Astrocyte of the spinal cord (primary cell): Measurements from ENCODE around the gene ERN1.
"Not testable (repeated sequence)": the region's sequence is repeated elsewhere in the genome, so short reads cannot be mapped to it uniquely, and the experiment has no call there.

Experiments used
- DNase-seq: peaks from one replicate; pipeline ENCODE4 v3.0.0; 2011; ENCODE audit warnings: low read depth, low spot score
- H3K4me3 ChIP-seq: 2 replicates; pipeline ENCODE4 v1.5.1; 2011; ENCODE audit warnings: low read depth, mild to moderate bottlenecking, low read length, moderate library complexity
- in situ Hi-C: cut with HindIII; loops from 2 replicates; pipeline ENCODE4 v1.10.0; 2017; ENCODE audit warnings: low sequenced_read_pairs
- TF ChIP-seq, protein P1 (sequence below): IDR thresholded peaks from 2 replicates; pipeline ENCODE4 v1.5.1; 2012; ENCODE audit warnings: low read depth, mild to moderate bottlenecking, low read length, inconsistent platforms

ERN1 gene

GRCh38 chr17:64024781-64025731 is 104.9 kb downstream of the ERN1 start:
- TF ChIP-seq, protein P1, sequence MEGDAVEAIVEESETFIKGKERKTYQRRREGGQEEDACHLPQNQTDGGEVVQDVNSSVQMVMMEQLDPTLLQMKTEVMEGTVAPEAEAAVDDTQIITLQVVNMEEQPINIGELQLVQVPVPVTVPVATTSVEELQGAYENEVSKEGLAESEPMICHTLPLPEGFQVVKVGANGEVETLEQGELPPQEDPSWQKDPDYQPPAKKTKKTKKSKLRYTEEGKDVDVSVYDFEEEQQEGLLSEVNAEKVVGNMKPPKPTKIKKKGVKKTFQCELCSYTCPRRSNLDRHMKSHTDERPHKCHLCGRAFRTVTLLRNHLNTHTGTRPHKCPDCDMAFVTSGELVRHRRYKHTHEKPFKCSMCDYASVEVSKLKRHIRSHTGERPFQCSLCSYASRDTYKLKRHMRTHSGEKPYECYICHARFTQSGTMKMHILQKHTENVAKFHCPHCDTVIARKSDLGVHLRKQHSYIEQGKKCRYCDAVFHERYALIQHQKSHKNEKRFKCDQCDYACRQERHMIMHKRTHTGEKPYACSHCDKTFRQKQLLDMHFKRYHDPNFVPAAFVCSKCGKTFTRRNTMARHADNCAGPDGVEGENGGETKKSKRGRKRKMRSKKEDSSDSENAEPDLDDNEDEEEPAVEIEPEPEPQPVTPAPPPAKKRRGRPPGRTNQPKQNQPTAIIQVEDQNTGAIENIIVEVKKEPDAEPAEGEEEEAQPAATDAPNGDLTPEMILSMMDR = no peak
- in situ Hi-C loops = no loop called here
- no peak for DNase-seq
- H3K4me3 ChIP-seq = no peak overlapping the region

DNA sequence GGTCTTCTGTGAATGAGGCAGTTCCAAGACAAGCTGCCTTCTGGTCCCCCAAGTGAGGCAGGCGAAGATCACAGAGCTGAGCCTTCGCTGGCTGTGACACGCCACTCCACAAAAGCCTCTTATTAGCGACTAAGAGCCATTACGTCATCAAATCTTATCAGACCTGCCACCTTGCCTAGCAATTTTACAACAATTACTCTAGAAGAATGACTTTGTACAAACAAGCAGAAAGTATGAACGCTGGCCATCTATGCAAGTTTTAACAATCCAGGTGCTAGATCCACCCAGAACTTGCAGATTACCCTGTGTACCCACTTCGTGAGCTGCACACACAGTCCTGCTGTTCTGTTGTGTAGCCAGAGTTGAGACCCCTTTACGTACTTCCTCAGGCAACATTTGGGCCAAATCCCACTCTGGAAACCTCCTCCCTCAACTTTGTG is 105.7 kb downstream of the ERN1 start:
- in situ Hi-C loops = no loop called here
- H3K4me3 ChIP-seq = no peak overlapping the region
- DNase-seq = no peak
- TF ChIP-seq, protein P1 = no peak

GRCh38 chr17:64022611-64023063 is 107.3 kb downstream of the ERN1 start:
- H3K4me3 ChIP-seq = no peak overlapping the region
- in situ Hi-C loops = no loop called here
- TF ChIP-seq, protein P1 = no peak
- DNase-seq = no peak

- H3K4me3 ChIP-seq = no peak within 1 kb of the TSS
- no peak for DNase-seq
- in situ Hi-C loops = no loop called here
- TF ChIP-seq, protein P1 = no peak
Observed at GRCh38 chr17:64020056-64020766, 109.7 kb downstream of the ERN1 start, which contains the start of gene ICAM2. Gene ICAM2, minus strand, starts transcription at chr17:64020633. Its CDS starts 13,942 bp downstream, at chr17:64006691.

DNA sequence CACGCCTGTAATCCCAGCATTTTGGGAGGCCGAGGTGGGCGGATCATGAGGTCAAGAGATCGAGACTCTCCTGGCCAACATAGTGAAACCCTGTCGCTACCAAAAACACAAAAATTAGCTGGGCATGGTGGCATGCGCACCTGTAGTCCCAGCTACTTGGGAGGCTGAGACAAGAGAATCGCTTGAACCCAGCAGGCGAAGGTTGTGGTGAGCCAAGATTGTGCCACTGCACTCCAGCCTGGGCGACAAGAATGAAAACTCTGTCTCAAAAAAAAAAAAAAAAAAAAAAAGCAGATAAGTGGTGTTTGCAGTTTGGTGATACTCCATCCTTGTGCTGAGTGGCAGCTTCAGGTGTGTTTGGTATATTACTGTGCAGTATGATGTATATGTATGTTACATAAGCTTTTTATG is 110.4 kb downstream of the ERN1 start:
- H3K4me3 ChIP-seq, in situ Hi-C loops, DNase-seq: not testable (repeated sequence)

DNA sequence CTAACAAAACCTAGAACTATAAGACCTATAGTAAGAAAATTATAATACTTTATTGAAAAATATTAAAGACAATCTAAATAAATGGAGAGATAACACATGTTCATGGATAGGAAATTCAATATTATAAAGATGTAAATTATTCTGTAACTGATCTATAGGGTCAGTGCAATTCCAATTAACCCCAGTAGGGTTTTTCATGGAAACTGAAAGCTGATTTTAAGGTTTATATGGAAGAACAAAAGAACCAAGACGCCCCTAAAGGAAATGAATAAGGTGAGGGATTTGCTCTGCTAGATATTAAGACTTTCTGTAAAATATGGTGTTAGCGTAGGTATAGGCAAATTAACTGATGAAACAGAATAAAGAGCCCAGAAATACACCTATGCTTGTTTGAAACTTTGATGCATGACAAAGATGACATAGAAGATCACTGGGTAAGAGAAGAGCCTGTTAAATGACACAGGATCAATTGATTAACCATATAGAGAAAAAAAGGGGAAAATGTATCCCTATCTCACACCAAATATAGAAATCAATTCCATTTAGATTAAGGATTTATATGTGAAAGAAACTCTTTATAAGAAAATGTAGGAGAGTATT is 112.5 kb downstream of the ERN1 start:
- H3K4me3 ChIP-seq = no peak overlapping the region
- in situ Hi-C loops = no loop called here
- no peak for DNase-seq
- TF ChIP-seq, protein P1 = peak; percentile 17
